ENCODE data around the gene WASF2.

- TF ChIP-seq CTCF (IDR thresholded peaks at IDR 0.05) (no peak), POLR2A (IDR thresholded peaks at IDR 0.05) (no peak)
Observed at GRCh38 chr1:27391511-27392095, 98.4 kb downstream of the WASF2 start.

Measured in esophagus squamous epithelium (tissue), 4 donors.